ENCODE results near the gene TADA2B.

DNA sequence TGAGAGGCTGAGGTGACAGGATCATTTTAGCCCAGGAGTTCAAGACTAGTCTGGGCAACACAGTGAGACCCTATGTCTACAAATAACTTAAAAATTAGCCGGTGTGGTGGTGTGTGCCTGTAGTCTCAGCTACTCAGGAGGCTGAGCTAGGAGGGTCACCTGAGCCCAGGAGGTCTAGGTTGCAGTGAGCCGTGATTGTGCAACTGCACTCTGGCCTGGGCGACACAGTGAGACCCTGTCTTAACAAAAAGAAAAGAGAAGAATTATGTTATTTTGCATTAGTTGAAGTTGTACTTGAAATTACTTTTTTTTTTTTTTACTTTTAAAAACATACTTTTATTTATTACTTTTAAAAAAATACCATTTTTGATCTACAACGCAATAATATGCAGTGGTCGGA, 21.8 kb upstream of the TADA2B start:
- no peak for TF ChIP-seq GABPA (IDR thresholded peaks at IDR 0.05 in 1 of 2, conservative IDR thresholded peaks at IDR 0.05 in 1 of 2)
- TF ChIP-seq, protein P1, sequence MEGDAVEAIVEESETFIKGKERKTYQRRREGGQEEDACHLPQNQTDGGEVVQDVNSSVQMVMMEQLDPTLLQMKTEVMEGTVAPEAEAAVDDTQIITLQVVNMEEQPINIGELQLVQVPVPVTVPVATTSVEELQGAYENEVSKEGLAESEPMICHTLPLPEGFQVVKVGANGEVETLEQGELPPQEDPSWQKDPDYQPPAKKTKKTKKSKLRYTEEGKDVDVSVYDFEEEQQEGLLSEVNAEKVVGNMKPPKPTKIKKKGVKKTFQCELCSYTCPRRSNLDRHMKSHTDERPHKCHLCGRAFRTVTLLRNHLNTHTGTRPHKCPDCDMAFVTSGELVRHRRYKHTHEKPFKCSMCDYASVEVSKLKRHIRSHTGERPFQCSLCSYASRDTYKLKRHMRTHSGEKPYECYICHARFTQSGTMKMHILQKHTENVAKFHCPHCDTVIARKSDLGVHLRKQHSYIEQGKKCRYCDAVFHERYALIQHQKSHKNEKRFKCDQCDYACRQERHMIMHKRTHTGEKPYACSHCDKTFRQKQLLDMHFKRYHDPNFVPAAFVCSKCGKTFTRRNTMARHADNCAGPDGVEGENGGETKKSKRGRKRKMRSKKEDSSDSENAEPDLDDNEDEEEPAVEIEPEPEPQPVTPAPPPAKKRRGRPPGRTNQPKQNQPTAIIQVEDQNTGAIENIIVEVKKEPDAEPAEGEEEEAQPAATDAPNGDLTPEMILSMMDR (IDR thresholded peaks at IDR 0.05; ENCODE audit: low read depth, low read length, missing input control), result no peak
- TF ChIP-seq, protein P2, sequence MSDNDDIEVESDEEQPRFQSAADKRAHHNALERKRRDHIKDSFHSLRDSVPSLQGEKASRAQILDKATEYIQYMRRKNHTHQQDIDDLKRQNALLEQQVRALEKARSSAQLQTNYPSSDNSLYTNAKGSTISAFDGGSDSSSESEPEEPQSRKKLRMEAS (IDR thresholded peaks at IDR 0.05), result no peak
- no peak for TF ChIP-seq SP1 (IDR thresholded peaks at IDR 0.05)
- TF ChIP-seq TAF1 (conservative IDR thresholded peaks at IDR 0.05), result no peak
- TF ChIP-seq, protein P3, sequence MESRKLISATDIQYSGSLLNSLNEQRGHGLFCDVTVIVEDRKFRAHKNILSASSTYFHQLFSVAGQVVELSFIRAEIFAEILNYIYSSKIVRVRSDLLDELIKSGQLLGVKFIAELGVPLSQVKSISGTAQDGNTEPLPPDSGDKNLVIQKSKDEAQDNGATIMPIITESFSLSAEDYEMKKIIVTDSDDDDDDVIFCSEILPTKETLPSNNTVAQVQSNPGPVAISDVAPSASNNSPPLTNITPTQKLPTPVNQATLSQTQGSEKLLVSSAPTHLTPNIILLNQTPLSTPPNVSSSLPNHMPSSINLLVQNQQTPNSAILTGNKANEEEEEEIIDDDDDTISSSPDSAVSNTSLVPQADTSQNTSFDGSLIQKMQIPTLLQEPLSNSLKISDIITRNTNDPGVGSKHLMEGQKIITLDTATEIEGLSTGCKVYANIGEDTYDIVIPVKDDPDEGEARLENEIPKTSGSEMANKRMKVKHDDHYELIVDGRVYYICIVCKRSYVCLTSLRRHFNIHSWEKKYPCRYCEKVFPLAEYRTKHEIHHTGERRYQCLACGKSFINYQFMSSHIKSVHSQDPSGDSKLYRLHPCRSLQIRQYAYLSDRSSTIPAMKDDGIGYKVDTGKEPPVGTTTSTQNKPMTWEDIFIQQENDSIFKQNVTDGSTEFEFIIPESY (IDR thresholded peaks at IDR 0.05), result no peak
- no peak for TF ChIP-seq EGR1 (IDR thresholded peaks at IDR 0.05; ENCODE audit: low read depth in 2 of 2)
- TF ChIP-seq RAD21 (IDR thresholded peaks at IDR 0.05), result no peak
- TF ChIP-seq, protein P4, sequence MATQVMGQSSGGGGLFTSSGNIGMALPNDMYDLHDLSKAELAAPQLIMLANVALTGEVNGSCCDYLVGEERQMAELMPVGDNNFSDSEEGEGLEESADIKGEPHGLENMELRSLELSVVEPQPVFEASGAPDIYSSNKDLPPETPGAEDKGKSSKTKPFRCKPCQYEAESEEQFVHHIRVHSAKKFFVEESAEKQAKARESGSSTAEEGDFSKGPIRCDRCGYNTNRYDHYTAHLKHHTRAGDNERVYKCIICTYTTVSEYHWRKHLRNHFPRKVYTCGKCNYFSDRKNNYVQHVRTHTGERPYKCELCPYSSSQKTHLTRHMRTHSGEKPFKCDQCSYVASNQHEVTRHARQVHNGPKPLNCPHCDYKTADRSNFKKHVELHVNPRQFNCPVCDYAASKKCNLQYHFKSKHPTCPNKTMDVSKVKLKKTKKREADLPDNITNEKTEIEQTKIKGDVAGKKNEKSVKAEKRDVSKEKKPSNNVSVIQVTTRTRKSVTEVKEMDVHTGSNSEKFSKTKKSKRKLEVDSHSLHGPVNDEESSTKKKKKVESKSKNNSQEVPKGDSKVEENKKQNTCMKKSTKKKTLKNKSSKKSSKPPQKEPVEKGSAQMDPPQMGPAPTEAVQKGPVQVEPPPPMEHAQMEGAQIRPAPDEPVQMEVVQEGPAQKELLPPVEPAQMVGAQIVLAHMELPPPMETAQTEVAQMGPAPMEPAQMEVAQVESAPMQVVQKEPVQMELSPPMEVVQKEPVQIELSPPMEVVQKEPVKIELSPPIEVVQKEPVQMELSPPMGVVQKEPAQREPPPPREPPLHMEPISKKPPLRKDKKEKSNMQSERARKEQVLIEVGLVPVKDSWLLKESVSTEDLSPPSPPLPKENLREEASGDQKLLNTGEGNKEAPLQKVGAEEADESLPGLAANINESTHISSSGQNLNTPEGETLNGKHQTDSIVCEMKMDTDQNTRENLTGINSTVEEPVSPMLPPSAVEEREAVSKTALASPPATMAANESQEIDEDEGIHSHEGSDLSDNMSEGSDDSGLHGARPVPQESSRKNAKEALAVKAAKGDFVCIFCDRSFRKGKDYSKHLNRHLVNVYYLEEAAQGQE (IDR thresholded peaks at IDR 0.05), result no peak
- no peak for TF ChIP-seq YY1 (IDR thresholded peaks at IDR 0.05)
